Body of pancreas (tissue), 4 donors: Measurements from ENCODE around the gene UBAP2. TPM values are rescaled to one million over a fixed set of nuclear protein-coding genes. Genes with fewer than 3 reads are reported as not detected.

Experiments used
- ATAC-seq: fragments of 150-250 bp; one replicate; pipeline ENCODE4 v1.9.1; 2016
- DNase-seq, 4 donors: peaks; one replicate each; pipeline ENCODE4 v3.0.0-alpha.2; 2019
- H3K27ac ChIP-seq, 4 donors: fragments of 200-600 bp; sonication (generic); 1 replicate in 3 of 4; 2 replicates in 1 of 4; pipeline versions ENCODE4 v1.5.1 to v1.6.1; 2016 to 2019; ENCODE audit warnings: mild to moderate bottlenecking in 1 of 4, mixed read lengths in 1 of 4, moderate library complexity in 1 of 4
- H3K27me3 ChIP-seq, 2 donors: fragments of 200-600 bp; sonication (generic); one replicate each; pipeline ENCODE4 v1.6.0; 2016; ENCODE audit warnings: mild to moderate bottlenecking in 1 of 2
- H3K36me3 ChIP-seq, 2 donors: fragments of 200-600 bp; sonication (generic); replicated peaks in 1 of 2; 2 replicates each; pipeline ENCODE4 v1.5.1; 2016; ENCODE audit warnings: low read depth in 2 of 2; ENCODE audit not compliant: insufficient read depth in 1 of 2
- H3K4me1 ChIP-seq: fragments of 200-600 bp; sonication (generic); one replicate; pipeline ENCODE4 v1.6.0; 2016
- H3K4me3 ChIP-seq, 2 donors: fragments of 200-600 bp; sonication (generic); 1 replicate in 1 of 2; 2 replicates in 1 of 2; pipeline ENCODE4 v1.5.1; 2016 to 2019
- H3K9me3 ChIP-seq, 3 donors: fragments of 200-600 bp; sonication (generic); 1 replicate in 2 of 3; 2 replicates in 1 of 3; pipeline ENCODE4 v1.5.1; 2016
- CTCF ChIP-seq, 7 experiments: fragments of 450-650 bp in 4 of 7; fragments of 200-600 bp in 3 of 7; sonication (generic) in 3 of 7; IDR thresholded peaks; one replicate each; pipeline ENCODE4 v1.5.1; 2016 to 2019; ENCODE audit warnings: antibody characterized with exemption in 7 of 7
- POLR2A ChIP-seq, 3 donors: fragments of 450-650 bp; IDR thresholded peaks; one replicate each; pipeline ENCODE4 v1.6.1; 2016; ENCODE audit warnings: antibody characterized with exemption in 3 of 3, mild to moderate bottlenecking in 2 of 3
- WGBS, 2 donors: methylation state at CpG; one replicate each; pipeline ENCODE4 v1.1.5; 2017; 5-methylcytosine and 5-hydroxymethylcytosine counted together
- intact Hi-C: fragments of 100-400 bp; cut with DNase I; formaldehyde crosslinking; loops from one replicate; pipeline ENCODE4 v1.15.1; 2023
- total RNA-seq, 2 donors: library from RNA; depleted of rRNA; stranded (reverse); fragments of >200 nt; gene quantifications; one replicate each; pipeline ENCODE4 v1.1.0, GENCODE V29; 2016

Gene UBAP2
- total RNA-seq, 2 donors from 2014 or later, result 14.2 to 15.3 TPM

- H3K27ac ChIP-seq, result no peak overlapping the region
- 53 to 61% methylated on average over 2 of the region's 2 CpGs for WGBS, 2 donors
- DNase-seq, result no peak
- H3K4me3 ChIP-seq, result no peak overlapping the region
- intact Hi-C loops, result no loop called here
- no peaks in the 10 kb centered on the region for H3K27me3 ChIP-seq
- no peaks in the 10 kb centered on the region for H3K36me3 ChIP-seq
- no peak for TF ChIP-seq POLR2A (IDR thresholded peaks at IDR 0.05)
- TF ChIP-seq CTCF (IDR thresholded peaks at IDR 0.05), result no peak
- H3K4me1 ChIP-seq, result peaks cover 29% of the 10 kb centered on the region
- no peaks in the 10 kb centered on the region for H3K9me3 ChIP-seq
- ATAC-seq, result no peak
Measured at GRCh38 chr9:33885948-33886347, 162.7 kb downstream of the UBAP2 start.

- Histone ChIP-seq H3K4me3 (no peak overlapping the region), H3K27ac (peak overlapping the region in 1 of 4 donors; percentile 7), H3K36me3 (no peaks in the 10 kb centered on the region), H3K27me3 (no peaks in the 10 kb centered on the region), H3K9me3 (no peaks in the 10 kb centered on the region), H3K4me1 (peaks cover 36% of the 10 kb centered on the region)
- 30 to 34% methylated on average over 5 of the region's 5 CpGs for WGBS, 2 donors
- no peak for TF ChIP-seq CTCF (IDR thresholded peaks at IDR 0.05)
- no peak for TF ChIP-seq POLR2A (IDR thresholded peaks at IDR 0.05)
- ATAC-seq (peak; percentile 15), DNase-seq (peak; percentile 37 to 54 (median 44))
- intact Hi-C loops, result no loop called here
Measured at GRCh38 chr9:33884856-33885701, 163.6 kb downstream of the UBAP2 start.

GRCh38 chr9:33881635-33882034 lies 167.1 kb downstream of the UBAP2 start:
- 5 to 17% methylated on average over 1 of the region's 1 CpG for WGBS, 2 donors
- Histone ChIP-seq H3K4me3 (no peak overlapping the region), H3K36me3 (no peaks in the 10 kb centered on the region), H3K4me1 (peaks cover 65% of the 10 kb centered on the region), H3K27me3 (no peaks in the 10 kb centered on the region), H3K27ac (peak overlapping the region in 1 of 4 donors; percentile 32), H3K9me3 (no peaks in the 10 kb centered on the region)
- ATAC-seq (no peak), DNase-seq (no peak)
- intact Hi-C loops, result no loop called here
- no peak for TF ChIP-seq CTCF (IDR thresholded peaks at IDR 0.05)
- no peak for TF ChIP-seq POLR2A (IDR thresholded peaks at IDR 0.05)

- Histone ChIP-seq H3K9me3 (no peaks in the 10 kb centered on the region), H3K4me3 (no peak overlapping the region), H3K27ac (no peak overlapping the region), H3K27me3 (no peaks in the 10 kb centered on the region), H3K36me3 (no peaks in the 10 kb centered on the region), H3K4me1 (peaks cover 62% of the 10 kb centered on the region)
- WGBS, 2 donors, result 74 to 85% methylated on average over 8 of the region's 8 CpGs
- DNase-seq, result no peak
- no peak for ATAC-seq
- TF ChIP-seq CTCF (IDR thresholded peaks at IDR 0.05) (no peak), POLR2A (IDR thresholded peaks at IDR 0.05) (no peak)
- intact Hi-C loops, result no loop called here
Measured at GRCh38 chr9:33880211-33881089, 168.2 kb downstream of the UBAP2 start.
